ENCODE results near the gene MYO1C.
"Not testable (repeated sequence)": the region's sequence is repeated elsewhere in the genome, so short reads cannot be mapped to it uniquely, and the experiment has no call there.

The MYO1C gene

GRCh38 chr17:1492249-1493206 is at the start of gene MYO1C:
Gene MYO1C (minus strand): TSS chr17:1492686. CDS start chr17:1492487, 199 bp downstream.
- Mint-ChIP-seq H3K27ac (peak within 1 kb of the TSS; percentile 31), H3K27me3 (peaks cover 6% of the 10 kb centered on the region), H3K9me3 (no peaks in the 10 kb centered on the region), H3K4me1 (peaks cover 23% of the 10 kb centered on the region), H3K36me3 (ENCODE audit: low read depth) (peaks cover 3% of the 10 kb centered on the region), H3K4me3 (peak within 1 kb of the TSS; percentile 77)
- ATAC-seq, result no peak
- DNase-seq, result no peak

GRCh38 chr17:1541367-1541904 is 49.0 kb upstream of the MYO1C start:
- no peaks in the 10 kb centered on the region for H3K27me3 Mint-ChIP-seq
- H3K4me3 Mint-ChIP-seq, result no peak overlapping the region
- DNase-seq (no peak), ATAC-seq (peak; percentile 20)
- H3K36me3 Mint-ChIP-seq (ENCODE audit: low read depth), result peaks cover 32% of the 10 kb centered on the region
- H3K27ac Mint-ChIP-seq, result no peak overlapping the region
- no peaks in the 10 kb centered on the region for H3K4me1 Mint-ChIP-seq
- no peaks in the 10 kb centered on the region for H3K9me3 Mint-ChIP-seq

DNA sequence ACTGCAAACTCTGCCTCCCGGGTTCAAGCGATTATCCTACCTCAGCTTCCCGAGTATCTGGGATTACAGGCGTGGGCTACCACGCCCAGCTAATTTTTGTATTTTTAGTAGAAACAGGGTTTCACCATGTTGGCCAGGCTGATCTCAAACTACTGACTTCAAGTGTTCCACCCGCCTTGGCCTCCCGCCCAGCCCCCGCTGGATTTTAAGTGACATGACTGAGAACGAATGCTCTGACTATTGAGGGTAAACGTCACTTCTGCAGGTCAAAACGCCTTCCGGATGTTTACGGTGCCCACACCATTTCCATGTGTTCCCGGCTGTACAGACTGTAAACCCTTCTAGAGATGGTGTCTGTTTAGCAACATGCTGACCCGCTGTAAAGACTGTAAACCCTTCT is 47.3 kb upstream of the MYO1C start:
- no peak for DNase-seq
- no peaks in the 10 kb centered on the region for H3K9me3 Mint-ChIP-seq
- H3K4me3 Mint-ChIP-seq, result no peak overlapping the region
- no peak for ATAC-seq
- no peaks in the 10 kb centered on the region for H3K4me1 Mint-ChIP-seq
- peaks cover 31% of the 10 kb centered on the region for H3K36me3 Mint-ChIP-seq (ENCODE audit: low read depth)
- no peaks in the 10 kb centered on the region for H3K27me3 Mint-ChIP-seq
- H3K27ac Mint-ChIP-seq, result no peak overlapping the region

DNA sequence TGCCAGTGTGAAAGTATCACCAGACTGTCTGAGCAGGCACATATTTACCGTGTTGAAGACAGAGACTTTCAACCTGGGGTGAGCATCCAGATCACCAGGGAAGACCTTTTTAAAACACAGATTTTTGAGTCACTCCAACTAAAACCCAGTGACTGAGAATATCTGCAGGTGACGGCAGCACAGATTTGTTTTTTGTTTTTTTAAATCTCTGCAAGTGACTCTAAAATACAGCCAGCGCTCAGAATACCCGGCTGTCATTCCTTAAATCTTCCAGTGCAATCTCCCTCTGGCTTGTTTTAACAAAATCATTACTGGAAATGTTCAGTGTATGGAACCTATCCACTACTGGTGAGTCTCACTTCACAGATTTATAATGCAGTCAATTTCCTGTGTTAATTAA is 43.3 kb upstream of the MYO1C start:
- ATAC-seq, result no peak
- H3K27ac Mint-ChIP-seq, result no peak overlapping the region

GRCh38 chr17:1533661-1534325 is 41.3 kb upstream of the MYO1C start:
- Mint-ChIP-seq H3K27ac (no peak overlapping the region), H3K36me3 (ENCODE audit: low read depth) (peaks cover 26% of the 10 kb centered on the region), H3K9me3 (no peaks in the 10 kb centered on the region), H3K27me3 (no peaks in the 10 kb centered on the region), H3K4me1 (no peaks in the 10 kb centered on the region), H3K4me3 (no peak overlapping the region)
- no peak for ATAC-seq
- no peak for DNase-seq

More for the DNA sequence above, 43.3 kb upstream of the MYO1C start:
- no peaks in the 10 kb centered on the region for H3K4me1 Mint-ChIP-seq
- H3K27me3 Mint-ChIP-seq, result no peaks in the 10 kb centered on the region
- H3K4me3 Mint-ChIP-seq, result no peak overlapping the region
- H3K9me3 Mint-ChIP-seq, result no peaks in the 10 kb centered on the region
- H3K36me3 Mint-ChIP-seq (ENCODE audit: low read depth), result peaks cover 30% of the 10 kb centered on the region
- DNase-seq, result no peak

DNA sequence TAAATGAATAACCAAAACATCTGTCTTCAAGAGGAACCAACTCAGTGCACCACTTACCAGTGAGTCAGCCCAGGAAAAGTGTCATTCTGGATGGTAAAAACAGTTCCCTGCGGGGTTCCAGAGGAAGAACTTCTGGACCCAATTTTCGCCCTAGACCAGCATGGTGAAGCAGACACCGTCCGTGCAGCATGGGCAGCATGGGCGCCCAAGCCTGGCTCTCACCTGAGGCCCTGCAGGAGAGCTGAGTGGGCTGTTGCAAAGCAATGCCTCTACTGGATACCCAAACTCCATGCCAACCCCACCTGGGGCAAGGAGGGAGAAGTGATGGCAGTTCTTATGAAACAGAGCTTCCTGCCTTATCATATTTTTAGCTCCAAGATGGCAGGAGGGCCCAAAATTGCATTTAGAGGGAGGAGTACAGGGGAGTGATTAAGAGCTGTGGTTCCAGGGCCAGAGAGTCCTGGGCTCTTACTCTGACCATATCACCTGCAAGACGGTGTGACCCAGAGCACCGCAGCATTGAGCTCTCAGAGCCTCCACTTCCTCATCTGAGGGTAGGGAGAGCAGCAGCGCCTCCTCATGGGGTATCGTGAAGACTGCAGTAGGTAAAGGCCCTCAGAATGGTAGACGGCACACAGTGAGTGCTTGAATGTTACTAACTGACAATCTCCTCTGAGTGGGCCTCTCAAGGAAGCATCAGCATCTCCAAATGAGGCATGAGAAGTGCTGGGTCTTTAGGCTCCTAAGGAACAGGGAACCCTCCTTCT is 40.5 kb upstream of the MYO1C start:
- Mint-ChIP-seq H3K4me1 (no peaks in the 10 kb centered on the region), H3K27ac (no peak overlapping the region), H3K27me3 (no peaks in the 10 kb centered on the region), H3K36me3 (ENCODE audit: low read depth) (peaks cover 22% of the 10 kb centered on the region), H3K4me3 (no peak overlapping the region), H3K9me3 (no peaks in the 10 kb centered on the region)
- DNase-seq (peak; percentile 43), ATAC-seq (peak; percentile 36)

GRCh38 chr17:1529863-1530262 is 37.4 kb upstream of the MYO1C start:
- Mint-ChIP-seq H3K9me3 (no peaks in the 10 kb centered on the region), H3K27me3 (no peaks in the 10 kb centered on the region), H3K4me1 (no peaks in the 10 kb centered on the region), H3K27ac (no peak overlapping the region), H3K4me3 (no peak overlapping the region), H3K36me3 (ENCODE audit: low read depth) (peaks cover 17% of the 10 kb centered on the region)
- ATAC-seq, result no peak
- DNase-seq, result no peak

- H3K4me3 Mint-ChIP-seq, DNase-seq, H3K9me3 Mint-ChIP-seq, H3K27ac Mint-ChIP-seq, H3K4me1 Mint-ChIP-seq, ATAC-seq, H3K27me3 Mint-ChIP-seq: not testable (repeated sequence)
- peaks cover 16% of the 10 kb centered on the region for H3K36me3 Mint-ChIP-seq (ENCODE audit: low read depth)
Measured at GRCh38 chr17:1526876-1527275, 34.4 kb upstream of the MYO1C start.

DNA sequence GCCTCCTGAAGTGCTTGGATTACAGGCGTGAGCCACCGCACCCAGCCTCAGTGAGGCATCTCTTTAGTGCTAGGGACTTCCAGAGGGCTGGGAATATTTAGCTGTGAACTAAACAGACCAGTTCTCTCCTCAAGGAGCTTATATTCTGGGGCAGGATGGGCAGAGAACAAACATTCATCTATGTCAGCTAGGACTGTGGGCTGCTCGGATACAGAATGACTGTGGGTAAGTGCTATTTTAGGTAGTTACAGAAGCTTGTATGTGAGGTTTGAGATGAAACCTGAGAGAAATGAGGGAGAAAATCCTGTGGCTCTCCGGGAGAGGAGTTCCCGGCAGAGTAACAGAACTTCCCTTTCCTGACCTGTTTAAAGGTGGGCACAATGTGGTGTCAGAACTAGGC is 30.1 kb upstream of the MYO1C start:
- no peaks in the 10 kb centered on the region for H3K27me3 Mint-ChIP-seq
- ATAC-seq (no peak), DNase-seq (no peak)
- no peak overlapping the region for H3K27ac Mint-ChIP-seq
- peaks cover 10% of the 10 kb centered on the region for H3K4me1 Mint-ChIP-seq
- no peaks in the 10 kb centered on the region for H3K9me3 Mint-ChIP-seq
- peaks cover 10% of the 10 kb centered on the region for H3K36me3 Mint-ChIP-seq (ENCODE audit: low read depth)
- H3K4me3 Mint-ChIP-seq, result no peak overlapping the region

DNA sequence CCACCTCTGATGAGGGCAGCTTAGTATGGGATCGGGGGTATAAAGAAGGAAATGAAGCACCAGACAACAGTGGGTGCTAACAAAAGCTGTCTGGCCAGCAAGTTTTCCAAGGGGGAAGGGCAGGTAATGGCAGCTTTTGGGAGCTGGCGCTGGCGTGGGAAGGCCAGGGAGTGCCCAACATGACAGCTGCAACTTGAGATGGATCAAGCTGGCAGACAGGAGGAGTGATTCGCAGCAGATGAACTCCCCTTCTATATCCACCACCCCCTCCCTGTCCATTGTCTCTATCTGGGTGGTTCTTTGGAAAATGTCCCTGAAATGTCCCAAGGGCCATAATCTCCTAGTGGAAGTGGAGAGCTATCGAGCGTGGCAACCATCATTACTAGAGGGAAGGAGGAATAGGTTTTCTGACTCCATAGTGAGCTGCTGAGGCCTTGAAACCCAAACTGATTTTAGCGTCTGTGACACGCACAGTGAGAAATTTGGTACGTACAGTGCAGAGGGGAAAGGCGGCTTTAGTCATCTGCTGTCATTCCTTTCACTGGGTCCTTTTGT is 28.7 kb upstream of the MYO1C start:
- DNase-seq (no peak), ATAC-seq (no peak)
- H3K27ac Mint-ChIP-seq, result no peak overlapping the region
- peaks cover 12% of the 10 kb centered on the region for H3K4me1 Mint-ChIP-seq
- peaks cover 10% of the 10 kb centered on the region for H3K36me3 Mint-ChIP-seq (ENCODE audit: low read depth)
- H3K4me3 Mint-ChIP-seq, result no peak overlapping the region
- H3K9me3 Mint-ChIP-seq, result no peaks in the 10 kb centered on the region
- no peaks in the 10 kb centered on the region for H3K27me3 Mint-ChIP-seq

DNA sequence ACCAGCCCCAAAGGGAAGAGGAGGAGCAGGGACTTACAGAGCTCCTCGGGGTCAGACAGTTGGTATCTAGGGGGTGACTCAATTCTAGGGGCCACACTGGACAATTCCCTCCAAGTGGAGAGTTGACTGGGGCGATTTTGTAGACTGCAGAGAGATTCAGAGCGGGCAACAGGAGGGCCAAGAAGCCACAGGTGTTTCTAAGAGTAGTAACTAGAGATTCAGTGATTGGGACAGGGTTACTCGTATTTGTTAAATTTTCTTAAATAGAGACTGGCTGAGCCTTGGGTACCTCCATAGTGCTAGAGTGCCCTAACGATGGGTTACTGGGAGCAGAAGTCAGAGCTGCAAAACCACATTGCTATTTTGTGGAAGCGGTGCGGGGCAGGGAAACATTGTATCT is 27.2 kb upstream of the MYO1C start:
- Mint-ChIP-seq H3K27me3 (no peaks in the 10 kb centered on the region), H3K27ac (no peak overlapping the region), H3K4me1 (peaks cover 22% of the 10 kb centered on the region), H3K36me3 (ENCODE audit: low read depth) (peaks cover 6% of the 10 kb centered on the region), H3K4me3 (no peak overlapping the region), H3K9me3 (no peaks in the 10 kb centered on the region)
- DNase-seq, result no peak
- no peak for ATAC-seq

GRCh38 chr17:1518410-1518809 is 25.9 kb upstream of the MYO1C start:
- Mint-ChIP-seq H3K4me3 (peak overlapping the region; percentile 86), H3K27ac (no peak overlapping the region), H3K4me1 (peaks cover 24% of the 10 kb centered on the region), H3K27me3 (no peaks in the 10 kb centered on the region), H3K36me3 (ENCODE audit: low read depth) (peaks cover 6% of the 10 kb centered on the region), H3K9me3 (no peaks in the 10 kb centered on the region)
- DNase-seq (no peak), ATAC-seq (no peak)

- Mint-ChIP-seq H3K36me3 (ENCODE audit: low read depth) (peaks cover 3% of the 10 kb centered on the region), H3K9me3 (no peaks in the 10 kb centered on the region), H3K4me1 (peaks cover 24% of the 10 kb centered on the region), H3K27ac (peak within 1 kb of the TSS; percentile 77), H3K4me3 (peak within 1 kb of the TSS; percentile 86), H3K27me3 (no peaks in the 10 kb centered on the region)
- ATAC-seq (peak; percentile 99), DNase-seq (peak; percentile 98)
Measured at GRCh38 chr17:1516388-1517161, 24.1 kb upstream of the MYO1C start, which contains the start of gene INPP5K. Gene INPP5K (minus strand): TSS chr17:1516612. CDS start chr17:1516499, 113 bp downstream.
